T follicular helper cell (primary cell): ENCODE data around the gene DENND2A.
A peak's percentile ranks its signal among the peaks of the same experiment; 100 is the strongest.
"Not testable (repeated sequence)": the region's sequence is repeated elsewhere in the genome, so short reads cannot be mapped to it uniquely, and the experiment has no call there.

ENCODE experiments used
- DNase-seq: peaks from one replicate; pipeline ENCODE4 v3.0.0-alpha.2; 2020; ENCODE audit warnings: low read depth

The DENND2A gene

GRCh38 chr7:140506788-140507464, 133.7 kb downstream of the DENND2A start:
- no peak for DNase-seq

- no peak for DNase-seq
Observed at GRCh38 chr7:140501966-140502365, 138.6 kb downstream of the DENND2A start.

DNA sequence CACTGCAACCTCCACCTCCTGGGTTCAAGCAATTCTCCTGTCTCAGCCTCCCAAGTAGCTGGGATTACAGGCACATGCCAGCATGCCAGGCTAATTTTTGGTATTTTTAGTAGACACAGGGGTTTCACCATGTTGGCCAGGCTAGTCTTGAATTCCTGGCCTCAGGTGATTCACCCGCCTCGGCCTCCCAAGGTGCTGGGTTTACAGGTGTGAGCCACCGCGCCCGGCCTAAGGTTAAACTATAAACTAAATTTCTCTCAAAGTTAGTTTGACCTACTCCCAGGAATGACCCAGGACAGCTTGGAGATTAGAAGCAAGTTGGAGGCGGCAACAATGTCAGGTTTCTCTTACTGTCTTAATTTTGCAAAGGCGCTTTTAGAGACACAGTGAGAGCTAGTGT, 142.8 kb downstream of the DENND2A start:
- DNase-seq = not testable (repeated sequence)

DNA sequence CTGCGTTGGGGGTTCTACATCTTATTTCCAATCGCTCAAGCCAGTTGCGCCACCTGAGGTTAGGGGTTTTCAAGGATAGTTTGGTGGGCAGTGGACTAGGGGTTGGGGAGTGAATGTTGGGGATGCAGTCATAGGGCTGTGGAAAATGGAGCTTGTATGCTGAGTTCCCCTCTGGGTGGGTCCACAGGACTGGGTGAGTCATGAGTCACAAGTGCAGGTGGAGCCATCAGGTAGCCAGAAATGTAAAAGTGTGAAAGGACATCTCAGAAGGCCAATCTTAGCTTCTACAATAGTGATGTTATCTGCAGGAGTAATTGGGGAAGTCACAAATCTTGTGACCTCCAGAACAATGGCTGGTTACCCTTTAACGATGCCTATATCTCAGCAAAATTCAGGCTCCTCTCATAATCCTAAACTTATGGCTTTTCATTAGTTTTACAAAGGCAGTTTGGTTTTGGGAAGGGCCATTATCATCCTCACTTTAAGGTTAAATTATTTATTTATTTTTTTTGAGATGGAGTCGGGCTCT, 143.3 kb downstream of the DENND2A start:
- no peak for DNase-seq

DNA sequence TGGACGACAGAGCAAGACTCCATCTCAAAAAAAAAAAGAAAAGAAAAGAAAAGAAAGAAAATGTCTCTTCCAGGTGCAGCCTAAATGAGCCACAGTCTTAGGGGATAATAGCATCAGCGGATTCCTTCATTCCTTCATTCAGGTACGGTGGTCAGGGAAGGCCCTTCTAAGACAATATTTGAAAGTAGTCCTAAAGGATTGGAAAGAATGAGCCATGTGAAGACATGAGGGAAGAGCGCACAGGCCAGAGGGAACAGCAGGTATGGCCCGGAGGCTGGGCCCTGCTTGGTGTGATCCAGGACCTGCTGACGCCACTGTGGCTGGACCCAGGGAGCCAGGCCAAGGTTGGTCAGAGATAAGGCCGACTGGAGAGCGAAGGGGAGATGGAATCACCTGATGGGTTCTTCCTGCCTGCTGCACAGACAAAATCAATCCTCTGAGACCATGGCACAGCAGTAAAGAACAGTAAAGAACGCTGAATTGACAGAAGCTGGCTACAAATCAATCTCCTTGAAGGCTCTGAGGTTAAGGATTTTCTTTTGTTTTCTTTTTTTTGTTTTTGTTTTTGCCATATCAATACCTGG, 145.0 kb downstream of the DENND2A start:
- DNase-seq = no peak

DNA sequence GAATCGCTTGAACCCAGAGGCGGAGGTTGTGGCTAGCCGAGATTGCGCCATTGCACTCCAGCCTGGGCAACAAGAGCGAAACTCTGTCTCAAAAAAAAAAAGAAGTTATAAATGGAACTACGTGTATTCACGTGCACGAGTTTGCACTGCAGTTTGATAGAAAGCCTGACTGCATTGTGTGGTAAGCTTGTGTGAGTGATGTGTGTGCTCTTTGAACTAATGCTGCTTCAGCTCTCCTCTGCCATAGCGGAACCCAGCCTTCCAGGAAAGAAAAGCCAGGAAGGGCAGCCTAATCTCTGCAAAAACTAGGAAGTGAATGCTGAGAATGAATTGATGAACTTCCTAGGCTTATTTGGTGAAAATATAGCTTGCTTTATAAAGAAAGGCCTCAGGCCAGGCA, 145.7 kb downstream of the DENND2A start:
- DNase-seq = no peak

DNA sequence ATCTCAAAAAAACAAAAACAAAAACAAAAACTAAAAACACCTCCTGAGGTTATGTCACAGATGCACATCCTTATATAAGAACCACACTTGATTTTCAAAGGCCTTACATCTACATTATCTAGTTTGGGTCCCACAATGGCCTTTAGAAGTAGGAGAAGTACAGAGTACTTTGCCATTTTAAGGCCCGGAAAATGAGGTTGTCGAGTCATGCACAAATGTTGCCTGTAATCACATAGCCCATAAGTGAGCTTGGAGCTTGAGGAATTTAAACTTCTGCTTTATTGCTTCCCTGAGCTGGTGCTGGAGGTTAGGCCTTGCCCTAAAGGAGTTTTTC, 151.6 kb downstream of the DENND2A start:
- DNase-seq = no peak

GRCh38 chr7:140485500-140486265, 154.9 kb downstream of the DENND2A start:
- no peak for DNase-seq

DNA sequence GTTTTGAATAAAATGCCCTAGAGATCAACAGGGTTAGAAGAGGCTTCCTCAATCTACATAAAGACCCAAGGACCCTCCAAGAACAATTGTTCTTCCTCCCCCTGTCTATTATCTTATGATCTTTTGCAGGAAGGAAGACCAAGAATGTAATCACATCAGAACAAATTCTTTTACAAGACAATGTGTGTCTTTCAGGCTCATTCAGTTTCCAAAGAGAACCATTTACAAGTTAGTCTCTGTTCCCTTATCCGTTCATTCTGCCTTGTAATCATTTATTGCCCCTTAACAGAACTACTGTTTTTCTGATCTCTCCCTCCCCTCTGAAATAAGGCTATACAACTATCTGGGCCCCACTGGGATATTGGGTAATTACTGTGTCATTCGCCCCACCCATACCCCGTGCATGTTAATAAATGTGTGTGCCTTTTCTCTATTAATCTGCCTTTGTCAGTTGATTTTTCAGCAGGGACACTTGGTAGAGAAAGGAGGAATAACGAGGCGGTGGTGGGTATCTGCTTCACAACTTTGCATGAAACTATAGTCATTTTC, 155.6 kb downstream of the DENND2A start:
- DNase-seq = no peak

- no peak for DNase-seq
Observed at GRCh38 chr7:140484479-140484878, 156.1 kb downstream of the DENND2A start.

DNA sequence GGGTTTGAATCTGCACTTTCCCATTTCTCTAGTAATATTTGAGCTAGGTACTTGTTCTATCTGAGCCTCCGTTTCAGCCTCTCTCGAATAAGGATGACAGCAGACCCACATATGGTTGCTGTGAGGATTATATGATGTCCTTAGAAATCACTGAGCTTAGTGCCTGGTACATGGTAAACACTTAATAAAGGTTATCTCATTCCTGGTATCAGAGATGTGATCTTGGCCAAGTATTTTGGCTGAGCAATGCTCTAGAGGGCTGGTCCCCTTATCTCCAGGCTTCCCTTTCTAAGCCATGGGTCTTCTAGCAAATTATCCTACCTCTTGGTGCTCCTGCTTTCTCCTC, 160.9 kb downstream of the DENND2A start:
- DNase-seq = no peak

GRCh38 chr7:140479062-140479738, 161.4 kb downstream of the DENND2A start, which contains the start of gene MKRN1:
MKRN1 (minus strand) TSS chr7:140479505; CDS start chr7:140479344, 161 bp downstream.
- DNase-seq = peak; percentile 88

- peak; percentile 28 for DNase-seq
Observed at GRCh38 chr7:140478246-140479061, 162.2 kb downstream of the DENND2A start.

- DNase-seq = no peak
Observed at GRCh38 chr7:140476698-140477261, 163.8 kb downstream of the DENND2A start.

DNA sequence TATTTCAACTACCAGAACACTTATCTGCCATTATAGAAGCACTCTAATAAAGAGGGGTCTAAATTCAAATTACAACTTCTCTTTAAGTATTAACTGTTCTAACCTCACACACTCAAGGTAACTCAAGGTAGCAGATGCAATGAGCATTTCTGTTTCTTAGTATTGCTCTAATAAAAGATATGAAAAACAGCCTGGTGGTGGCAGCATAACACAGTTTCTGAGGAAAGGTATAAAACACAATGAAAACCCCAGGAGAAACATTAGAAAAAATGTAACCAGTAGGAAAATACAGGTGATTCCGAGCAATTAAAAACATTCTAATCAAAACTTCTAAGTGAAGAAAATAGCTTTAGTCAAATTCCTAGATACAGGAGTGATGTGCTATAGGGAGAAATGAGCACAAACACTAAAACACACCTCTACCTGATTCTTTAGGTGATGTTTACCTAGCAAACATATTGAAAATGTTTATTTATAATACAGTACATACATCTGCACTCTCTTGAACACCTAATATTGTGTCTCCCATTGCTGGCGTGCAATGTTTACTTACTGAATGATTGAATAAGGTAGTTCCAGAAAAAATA, 164.8 kb downstream of the DENND2A start:
- DNase-seq = peak; percentile 44
